Measurements from ENCODE around the gene ARMC7. TPM values are rescaled to one million over a fixed set of nuclear protein-coding genes. Genes with fewer than 3 reads are reported as not detected.

Gene ARMC7
- total and polyA plus RNA-seq, 2 of the 4 experiments (the other 2 are of a cell fraction): 1.8 to 6.9 TPM

DNA sequence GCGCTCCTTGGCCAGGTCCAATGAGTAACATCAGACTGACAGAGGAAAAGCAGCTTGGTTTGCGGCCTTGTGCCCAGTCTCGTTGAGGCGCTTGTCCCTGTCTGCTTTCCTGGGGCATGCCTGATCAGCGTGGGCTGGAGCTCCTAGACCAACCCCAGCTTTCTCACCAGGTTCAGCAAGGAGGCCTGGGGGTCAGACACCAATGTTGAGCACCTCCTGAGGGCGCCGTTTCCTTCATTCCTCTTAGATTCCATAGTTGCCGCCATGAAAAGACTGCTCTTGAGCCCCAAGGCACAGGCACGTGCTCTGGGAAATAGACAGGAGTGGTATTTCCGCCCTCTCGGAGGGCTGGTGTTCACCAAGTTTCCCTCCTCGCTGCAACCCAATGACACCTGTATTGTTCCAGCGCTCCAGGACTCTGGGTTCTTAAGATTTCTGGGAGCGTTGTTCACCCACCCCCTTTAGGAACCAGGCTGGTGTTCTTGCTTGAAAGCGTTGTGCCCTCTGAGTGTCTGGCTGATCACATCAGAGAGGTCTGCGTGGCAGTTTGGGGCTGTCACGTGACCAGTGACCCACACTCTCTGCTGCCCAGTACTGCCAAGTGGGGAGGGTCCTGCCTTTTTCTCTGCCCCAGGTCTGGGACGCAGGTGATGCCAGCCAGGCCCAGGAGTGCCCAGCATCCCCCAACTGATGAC lies 44.8 kb upstream of the ARMC7 start:
- Histone ChIP-seq H3K27me3 (ENCODE audit: control insufficient read depth, insufficient read depth, low read length) (no peaks in the 10 kb centered on the region), H2BK20ac (ENCODE audit: low read depth, low read length) (no peak overlapping the region), H2AFZ (replicated peaks; ENCODE audit: low read length, poor library complexity) (no peak overlapping the region), H2BK5ac (ENCODE audit: low read depth, low read length, poor library complexity, severe bottlenecking) (no peak overlapping the region), H3K9me1 (ENCODE audit: insufficient read depth, low read length) (0 out of 2 replicates have a peak, but pooled peaks cover 3% of the 10 kb centered on the region), H3K23ac (ENCODE audit: low read depth, low read length) (no peak overlapping the region), H4K8ac (ENCODE audit: low read depth in 2 of 2, low read length in 2 of 2) (no peak overlapping the region), H2BK120ac (ENCODE audit: low read depth, low read length) (no peak overlapping the region), H3K4me1 (ENCODE audit: control insufficient read depth, insufficient read depth, low read length) (peaks cover 4% of the 10 kb centered on the region; the same call in 1 of the 2 replicates), H3K18ac (ENCODE audit: low read depth, low read length) (no peak overlapping the region), H3K4ac (ENCODE audit: low read depth, low read length) (no peak overlapping the region), H3K9me3 (ENCODE audit: control insufficient read depth, insufficient read depth, low read length) (no peaks in the 10 kb centered on the region), H4K20me1 (ENCODE audit: insufficient read depth, low read length) (no peaks in the 10 kb centered on the region), H3K4me2 (ENCODE audit: low read depth, low read length) (no peak overlapping the region), H3K27ac (ENCODE audit: insufficient read depth, low read length) (no peak overlapping the region), H3K79me1 (ENCODE audit: low read depth in 1 of 2, low read length in 2 of 2) (peaks cover 3 to 5% of the 10 kb centered on the region in 2 experiments; a peak in 3 of 4 replicates), H2BK15ac (ENCODE audit: low read depth, low read length) (no peak overlapping the region), H3K36me3 (ENCODE audit: control insufficient read depth, insufficient read depth, low read length) (peaks cover 42% of the 10 kb centered on the region), H3K56ac (ENCODE audit: extremely low read depth, insufficient read depth, low read length) (no peak overlapping the region), H2AK9ac (replicated peaks; ENCODE audit: low read depth, low read length, poor library complexity) (no peak overlapping the region), H3K14ac (replicated peaks; ENCODE audit: low read depth, low read length) (no peak overlapping the region), H2AK5ac (ENCODE audit: low read depth, low read length) (no peak overlapping the region), H4K5ac (ENCODE audit: low read depth, low read length) (no peak overlapping the region), H4K91ac (ENCODE audit: insufficient read depth, low read depth, low read length) (no peak overlapping the region), H3K4me3 (ENCODE audit: insufficient read depth, low read depth, low read length) (no peak overlapping the region), H3K9ac (ENCODE audit: low read depth, low read length) (no peak overlapping the region)
- no peak for TF ChIP-seq MAZ (IDR thresholded peaks at IDR 0.05; ENCODE audit: borderline replicate concordance, low read depth, low read length)
- TF ChIP-seq CEBPB (IDR thresholded peaks at IDR 0.05; ENCODE audit: low read depth, low read length): no peak
- TF ChIP-seq, protein P1, sequence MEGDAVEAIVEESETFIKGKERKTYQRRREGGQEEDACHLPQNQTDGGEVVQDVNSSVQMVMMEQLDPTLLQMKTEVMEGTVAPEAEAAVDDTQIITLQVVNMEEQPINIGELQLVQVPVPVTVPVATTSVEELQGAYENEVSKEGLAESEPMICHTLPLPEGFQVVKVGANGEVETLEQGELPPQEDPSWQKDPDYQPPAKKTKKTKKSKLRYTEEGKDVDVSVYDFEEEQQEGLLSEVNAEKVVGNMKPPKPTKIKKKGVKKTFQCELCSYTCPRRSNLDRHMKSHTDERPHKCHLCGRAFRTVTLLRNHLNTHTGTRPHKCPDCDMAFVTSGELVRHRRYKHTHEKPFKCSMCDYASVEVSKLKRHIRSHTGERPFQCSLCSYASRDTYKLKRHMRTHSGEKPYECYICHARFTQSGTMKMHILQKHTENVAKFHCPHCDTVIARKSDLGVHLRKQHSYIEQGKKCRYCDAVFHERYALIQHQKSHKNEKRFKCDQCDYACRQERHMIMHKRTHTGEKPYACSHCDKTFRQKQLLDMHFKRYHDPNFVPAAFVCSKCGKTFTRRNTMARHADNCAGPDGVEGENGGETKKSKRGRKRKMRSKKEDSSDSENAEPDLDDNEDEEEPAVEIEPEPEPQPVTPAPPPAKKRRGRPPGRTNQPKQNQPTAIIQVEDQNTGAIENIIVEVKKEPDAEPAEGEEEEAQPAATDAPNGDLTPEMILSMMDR (conservative IDR thresholded peaks at IDR 0.05; ENCODE audit: low read depth, low read length): no peak
- TF ChIP-seq CHD1 (IDR thresholded peaks at IDR 0.05; ENCODE audit: low read depth, low read length): no peak
- no peak for TF ChIP-seq NFE2L2 (IDR thresholded peaks at IDR 0.05; ENCODE audit: low read depth, low read length)
- TF ChIP-seq RFX5 (IDR thresholded peaks at IDR 0.05; ENCODE audit: low read depth, low read length): no peak
- no peak for TF ChIP-seq ELK1 (IDR thresholded peaks at IDR 0.05; ENCODE audit: borderline replicate concordance, low read depth, low read length)
- no peak for TF ChIP-seq POLR2A (IDR thresholded peaks at IDR 0.05; ENCODE audit: low read depth, low read length)
- TF ChIP-seq BHLHE40 (IDR thresholded peaks at IDR 0.05; ENCODE audit: low read depth, low read length): no peak
- no peak for TF ChIP-seq RCOR1 (IDR thresholded peaks at IDR 0.05; ENCODE audit: insufficient replicate concordance, low read length)
- in situ Hi-C loops (cut with MboI; ENCODE audit: low sequenced_read_pairs): loop anchor here (10.0 to 25.0 kb wide), 2 partner anchors 140 to 347 kb away; partner anchors contain the start of genes GRB2 and NUP85
- ChIA-PET POLR2A (ENCODE audit: unreplicated experiment) (no interaction called here), CTCF (interaction anchor here (0.7 kb wide), 1 partner anchor 9 kb away, joined by 4 read pairs; no protein-coding TSS in a partner anchor)
- BruUV-seq (replicated peaks): TSS peak; percentile 67
- dilution Hi-C loops (cut with HindIII; ENCODE audit: low sequenced_read_pairs, unreplicated experiment): no loop called here
- ATAC-seq (ENCODE audit: low read depth): no peak
- 100% methylated on average over 4 of the region's 18 CpGs; no CpG with 5 or more reads in 1 of the 2 experiments for WGBS, 2 experiments (ENCODE audit: extremely low coverage in 2 of 2, insufficient read length in 1 of 2)
- intact Hi-C loops (cut with micrococcal nuclease): loop anchor here (5.0 to 10.0 kb wide), 2 partner anchors 47 to 140 kb away; partner anchors contain the start of gene NUP85
- no peak for DNase-seq
